HG02884 (cell line): ENCODE measurements around the gene PARP16.
A peak's percentile ranks its signal among the peaks of the same experiment; 100 is the strongest.

Experiments used
- ATAC-seq: cut with Tn5 transposase; IDR thresholded peaks from one replicate; pipeline ENCODE4 v1.9.1; 2021; ENCODE audit warnings: mild to moderate bottlenecking, moderate library complexity; ENCODE audit not compliant: unreplicated experiment

Gene PARP16

DNA sequence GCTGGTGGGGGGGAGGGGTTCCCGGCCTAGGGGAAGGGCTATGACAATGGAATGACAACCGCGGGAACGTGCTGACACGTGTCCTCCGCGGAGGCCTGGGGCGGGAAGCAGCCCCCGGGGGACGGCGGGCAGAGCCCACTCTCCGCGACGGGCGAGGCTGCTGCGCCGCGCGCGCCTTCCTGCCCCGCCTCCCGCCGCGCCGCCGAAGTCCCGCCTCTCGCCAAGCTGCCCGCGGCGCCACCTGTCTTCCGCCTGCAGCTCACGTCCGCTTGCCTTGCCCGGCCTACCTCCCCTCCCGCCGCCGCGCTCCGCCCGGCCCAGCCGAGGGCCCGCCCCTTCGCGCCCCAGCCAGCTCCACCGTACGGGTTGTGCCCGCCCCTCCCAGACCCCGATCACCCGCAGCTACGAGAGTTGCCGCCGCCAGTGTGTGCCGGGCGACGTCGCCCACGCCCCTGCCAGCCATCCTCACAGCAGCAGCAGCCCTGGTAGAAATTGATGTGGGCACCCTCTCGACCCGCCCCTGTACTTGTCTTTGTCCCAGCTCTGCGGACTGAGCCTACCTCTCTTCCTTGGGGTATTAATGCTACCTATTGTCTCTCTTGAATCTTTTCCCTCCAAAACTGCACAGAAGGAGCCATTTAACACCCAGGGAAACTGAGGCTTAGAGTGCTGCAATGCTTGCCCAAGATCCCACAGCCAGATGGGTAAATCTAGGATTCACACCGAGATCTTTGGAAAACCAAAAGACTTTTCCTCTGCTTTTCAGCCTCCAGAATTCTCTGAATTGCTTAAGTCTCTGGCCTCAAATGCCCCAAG is at the start of gene PARP16:
Gene PARP16 (minus strand): TSS at position 180 of the 816 bp plus-strand sequence. CDS start 457 bp downstream, outside the sequence.
- peak; percentile 81 for ATAC-seq

- no peak for ATAC-seq
Observed at GRCh38 chr15:65335278-65336055, 48.8 kb upstream of the PARP16 start.

DNA sequence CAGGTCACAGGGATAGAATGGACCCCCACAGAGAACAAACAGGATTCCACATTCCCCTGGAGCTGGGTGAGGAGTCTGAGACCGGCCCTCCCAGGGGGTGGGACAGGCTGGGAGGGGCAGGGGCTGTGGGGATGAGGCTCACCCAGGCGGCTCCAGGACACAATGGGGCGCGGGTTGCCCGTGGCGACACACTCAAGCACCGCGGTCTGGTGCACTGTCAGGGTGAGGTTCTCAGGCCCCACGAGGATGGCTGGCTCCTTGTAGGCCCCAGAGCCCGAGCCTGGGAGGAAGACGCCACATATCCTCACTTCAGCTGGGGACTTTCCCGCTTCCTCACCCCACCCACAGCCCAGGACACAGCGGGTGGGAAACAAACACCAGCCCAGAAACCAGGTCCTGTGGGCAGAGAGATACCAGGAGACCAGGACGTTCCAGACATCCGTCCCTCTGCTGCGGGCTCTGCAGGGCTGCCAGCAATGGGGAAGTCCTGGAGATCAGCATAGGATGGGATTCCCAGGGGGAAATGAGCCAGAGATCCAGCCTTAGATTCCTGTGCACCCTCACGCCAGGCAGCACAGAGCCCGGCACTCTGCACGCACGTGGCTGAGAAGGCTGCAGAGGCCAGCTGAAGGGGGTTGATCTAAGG is 48.0 kb upstream of the PARP16 start:
- ATAC-seq = no peak

DNA sequence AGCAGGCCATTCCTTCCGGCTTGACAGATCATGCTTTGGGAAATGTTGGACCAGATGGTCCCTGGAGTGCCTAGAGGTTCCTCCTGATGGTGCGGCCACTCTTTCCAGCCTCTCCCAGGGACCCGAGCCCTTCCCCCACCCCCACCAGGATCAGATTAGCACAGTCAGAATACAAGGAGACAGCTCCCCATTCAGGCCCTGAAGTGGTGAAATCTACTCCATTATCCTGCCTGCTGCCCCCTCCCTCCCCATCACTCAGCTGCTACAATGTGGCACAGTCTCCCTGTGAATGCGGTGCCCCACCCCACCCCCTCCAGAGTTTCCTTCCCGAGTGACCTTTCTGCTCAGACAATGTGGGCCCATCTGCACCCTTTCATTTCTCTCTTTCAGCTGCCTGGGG is 47.2 kb upstream of the PARP16 start:
- no peak for ATAC-seq

GRCh38 chr15:65333148-65333820 is 46.6 kb upstream of the PARP16 start:
- ATAC-seq = no peak

- ATAC-seq = no peak
Observed at GRCh38 chr15:65332391-65333147, 45.9 kb upstream of the PARP16 start.

- no peak for ATAC-seq
Observed at GRCh38 chr15:65331811-65332210, 45.1 kb upstream of the PARP16 start.

GRCh38 chr15:65330934-65331645 is 44.4 kb upstream of the PARP16 start:
- no peak for ATAC-seq

DNA sequence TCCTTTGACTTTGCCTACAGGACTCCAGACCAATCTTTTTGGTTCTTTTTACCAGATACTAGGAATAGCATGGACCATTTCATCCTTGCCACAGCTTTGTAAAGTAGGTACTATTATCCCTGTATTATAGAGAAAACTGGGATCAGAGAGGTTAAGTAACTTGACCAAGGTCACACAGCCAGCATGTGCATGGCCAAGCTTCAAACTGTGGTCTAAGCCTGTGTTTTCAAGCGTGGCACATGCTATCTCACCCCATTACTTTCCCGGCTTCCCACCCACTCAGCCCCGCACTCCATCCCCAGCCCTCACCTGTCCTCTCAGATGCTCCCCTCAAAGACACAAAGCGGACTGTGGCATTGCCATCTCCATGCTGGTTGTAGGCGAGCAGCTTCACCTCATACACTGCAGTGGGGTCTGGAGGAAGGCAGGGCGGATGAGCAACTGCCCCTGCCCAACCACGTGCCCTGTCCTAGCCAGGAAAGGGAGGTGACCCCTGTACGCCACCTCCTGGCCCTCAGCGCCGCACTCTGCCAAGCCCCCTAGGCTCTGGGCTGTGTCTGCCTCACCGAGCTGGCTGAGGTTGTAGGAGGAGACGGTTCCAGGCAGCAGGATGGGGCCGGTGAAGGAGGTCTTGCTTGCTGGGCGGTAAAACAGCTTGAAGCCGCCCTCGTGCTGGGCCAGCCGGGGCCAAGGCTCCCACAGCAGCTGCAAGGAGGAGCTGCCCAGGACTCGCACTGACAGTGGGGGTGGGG is 43.5 kb upstream of the PARP16 start:
- ATAC-seq = no peak

DNA sequence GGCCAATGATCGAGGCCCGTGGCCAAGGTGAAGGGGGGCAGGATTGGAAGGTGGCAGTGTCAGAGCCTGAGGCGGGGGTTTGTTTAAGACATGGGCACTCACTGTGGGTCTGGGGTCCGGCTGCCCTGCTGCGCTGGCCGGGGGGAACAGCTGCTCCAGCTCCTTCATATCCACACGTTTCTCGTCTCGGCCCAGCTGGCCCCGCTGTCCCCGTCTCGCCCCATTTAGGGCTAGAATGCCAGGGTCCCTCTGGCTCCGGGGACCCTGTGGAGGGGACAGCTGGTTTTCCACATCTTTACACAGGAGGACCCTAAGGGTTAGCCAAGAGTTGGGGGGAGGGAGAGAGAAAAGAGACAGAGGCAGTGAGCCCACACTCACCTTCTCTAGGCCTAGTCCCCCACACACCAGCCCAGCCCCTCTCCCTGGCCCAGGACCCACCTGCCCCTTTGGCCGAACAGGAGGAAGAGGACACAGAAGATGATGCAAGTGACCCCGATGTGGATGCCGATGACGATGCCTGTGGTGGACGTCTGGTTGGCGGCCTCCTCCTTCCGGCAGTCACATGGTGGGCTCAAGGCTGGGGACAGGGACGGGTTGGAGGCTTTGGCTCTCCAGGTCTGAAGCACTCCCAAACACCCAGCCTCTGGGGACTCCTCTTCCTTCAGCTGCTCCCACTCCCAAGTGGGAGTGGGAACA is 42.8 kb upstream of the PARP16 start:
- no peak for ATAC-seq

DNA sequence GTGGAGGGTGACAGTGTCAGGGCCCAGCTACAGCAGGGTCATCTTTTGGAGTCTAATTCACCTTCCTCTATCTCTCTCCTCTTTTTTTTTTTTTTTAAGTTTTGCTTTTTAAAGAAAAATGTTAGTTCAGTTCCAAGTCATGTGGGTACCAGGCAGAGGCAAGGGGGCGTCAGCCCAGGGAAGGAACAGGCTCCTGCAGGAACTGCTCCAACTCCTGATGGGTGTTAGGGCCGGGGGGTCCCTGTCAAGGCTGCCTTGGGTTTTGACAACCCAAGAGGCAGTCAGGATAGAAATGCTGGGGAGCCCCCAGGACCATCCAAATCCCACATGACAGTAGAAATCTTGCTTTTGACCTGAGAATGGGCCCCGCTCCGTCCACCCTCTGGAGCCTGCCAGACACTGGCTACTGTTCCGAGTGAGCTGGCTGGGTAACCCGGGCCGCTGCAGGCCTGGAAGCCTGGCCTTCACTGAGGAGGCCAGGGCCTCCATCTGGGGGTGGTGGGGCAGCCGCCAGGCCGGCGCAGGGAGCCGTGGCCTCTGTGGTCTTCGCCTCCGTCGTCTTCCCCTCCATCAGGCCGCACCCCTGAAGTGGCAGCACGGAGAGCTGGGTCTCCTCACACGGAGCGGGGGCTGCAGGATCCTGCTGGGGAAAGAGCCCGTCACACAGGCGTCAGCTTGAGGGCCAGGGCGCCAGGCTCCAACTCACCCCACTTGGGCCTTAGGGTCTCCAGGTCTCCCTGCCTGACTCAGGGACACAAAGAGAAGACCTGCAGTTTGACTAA is 42.0 kb upstream of the PARP16 start:
- no peak for ATAC-seq

GRCh38 chr15:65327651-65328393 is 41.1 kb upstream of the PARP16 start:
- ATAC-seq = no peak

DNA sequence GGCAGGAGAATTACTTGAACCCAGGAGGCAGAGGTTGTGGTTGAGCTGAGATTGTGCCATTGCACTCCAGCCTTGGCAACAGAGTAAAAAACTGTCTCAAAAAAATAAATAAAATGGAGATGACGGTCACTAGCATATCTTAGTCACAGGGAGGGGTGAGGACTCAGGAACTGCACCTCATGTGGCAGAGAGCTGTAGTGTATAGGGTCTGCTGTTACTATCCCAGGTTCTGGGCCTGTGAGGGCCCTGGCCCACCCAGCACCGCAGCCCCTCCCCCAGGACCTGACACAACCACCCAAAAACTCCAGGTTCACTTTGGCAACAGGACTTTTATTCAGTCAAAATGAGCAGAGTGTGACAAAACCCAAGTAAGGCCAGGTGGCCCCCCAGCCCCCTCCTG is 40.1 kb upstream of the PARP16 start:
- no peak for ATAC-seq

DNA sequence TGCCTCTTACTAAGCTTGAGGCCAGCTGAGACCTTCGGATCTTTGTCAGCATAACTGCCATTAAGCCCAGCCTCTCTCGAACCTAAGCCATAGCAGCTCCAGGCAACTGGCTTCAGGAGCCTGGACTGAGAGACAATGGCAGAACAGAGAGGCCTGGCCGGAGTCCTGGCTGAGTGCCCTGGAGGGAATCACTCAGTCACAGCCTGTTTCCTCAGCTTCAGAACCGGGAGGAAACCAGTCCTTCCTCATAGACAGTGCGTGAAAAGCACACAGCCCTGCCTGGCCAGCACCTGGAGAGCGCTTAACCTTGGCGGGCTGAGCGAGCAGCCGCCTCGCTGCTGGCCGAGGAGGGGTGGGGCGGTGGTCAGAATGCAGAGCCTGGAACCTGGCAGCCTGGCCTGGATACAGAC is 39.4 kb upstream of the PARP16 start:
- ATAC-seq = no peak

DNA sequence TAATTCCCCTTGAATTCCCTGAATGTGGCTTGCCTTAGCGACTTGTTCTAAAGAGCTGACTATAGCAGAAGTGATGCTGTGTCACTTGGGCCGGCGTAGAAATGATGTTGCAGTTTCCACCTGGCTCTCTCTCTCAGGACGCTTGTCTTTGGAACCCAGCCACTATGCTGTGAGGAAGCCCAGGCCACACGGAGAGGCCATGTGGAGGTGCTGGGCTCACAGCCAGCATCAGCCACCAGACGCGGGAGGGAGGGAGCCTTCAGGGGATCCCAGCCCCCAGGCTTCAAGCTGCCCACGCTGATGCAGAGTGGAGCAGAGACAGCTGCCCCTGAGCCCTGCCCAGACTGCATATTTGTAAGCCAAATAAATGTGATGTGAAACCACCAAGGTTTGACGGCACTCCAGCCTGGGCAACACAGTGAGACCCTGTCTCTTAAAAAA is 36.4 kb upstream of the PARP16 start:
- ATAC-seq = no peak

- ATAC-seq = peak; percentile 59
Observed at GRCh38 chr15:65318870-65319356, 32.2 kb upstream of the PARP16 start.
